ENCODE measurements around the gene IRAK3.
"Not testable (repeated sequence)": the region's sequence is repeated elsewhere in the genome, so short reads cannot be mapped to it uniquely, and the experiment has no call there.

Gene IRAK3

GRCh38 chr12:66169221-66170170 lies 19.5 kb upstream of the IRAK3 start, which contains the start of gene TMBIM4:
Gene TMBIM4, minus strand, starts transcription at chr12:66169996. Its CDS starts 45 bp downstream, at chr12:66169951.
- peak within 1 kb of the TSS; percentile 68 for H3K4me3 ChIP-seq (ENCODE audit: low read depth, low read length)
- peak within 1 kb of the TSS; percentile 90 for H2AFZ ChIP-seq
- no peaks in the 10 kb centered on the region for H3K36me3 ChIP-seq (ENCODE audit: control insufficient read depth, insufficient read depth, low read length)
- H3K9me3 ChIP-seq (ENCODE audit: control insufficient read depth, low read length) = no peaks in the 10 kb centered on the region
- H3K27ac ChIP-seq = peak within 1 kb of the TSS; percentile 91
- peak within 1 kb of the TSS; percentile 82 for H3K4me2 ChIP-seq (ENCODE audit: low read length)
- H3K9ac ChIP-seq = peak within 1 kb of the TSS; percentile 25
- peak; percentile 40 for TF ChIP-seq CTCF (IDR thresholded peaks at IDR 0.05)
- H3K79me2 ChIP-seq = peaks cover 14% of the 10 kb centered on the region
- no peaks in the 10 kb centered on the region for H3K4me1 ChIP-seq
- no peaks in the 10 kb centered on the region for H3K27me3 ChIP-seq (ENCODE audit: control insufficient read depth, insufficient read depth, low read length)

DNA sequence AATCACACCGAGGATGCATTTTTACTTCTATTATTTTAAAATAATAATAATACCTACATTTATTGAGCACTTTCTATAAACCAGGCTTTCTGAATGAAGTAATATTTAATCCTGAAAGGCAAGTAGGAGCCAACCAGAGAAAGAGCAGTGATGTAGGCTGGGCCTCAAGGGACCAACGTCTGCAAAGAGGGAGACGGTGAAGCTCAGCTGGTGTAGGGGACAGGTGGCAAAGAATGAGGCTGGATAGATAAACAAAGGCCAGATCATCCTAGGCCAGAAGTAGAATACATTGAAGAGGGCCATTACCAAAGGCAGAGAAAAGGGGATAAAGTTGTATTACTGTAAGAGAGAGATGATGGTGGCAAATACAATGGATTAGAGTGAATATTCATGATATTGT lies 18.4 kb upstream of the IRAK3 start:
- TF ChIP-seq CTCF (IDR thresholded peaks at IDR 0.05) = no peak
- Histone ChIP-seq H2AFZ (peak overlapping the region; percentile 90), H3K4me2 (ENCODE audit: low read length) (no peak overlapping the region), H3K27ac (no peak overlapping the region), H3K4me1 (no peaks in the 10 kb centered on the region), H3K27me3 (ENCODE audit: control insufficient read depth, insufficient read depth, low read length) (no peaks in the 10 kb centered on the region), H3K4me3 (ENCODE audit: low read depth, low read length) (no peak overlapping the region), H3K79me2 (peaks cover 7% of the 10 kb centered on the region), H3K36me3 (ENCODE audit: control insufficient read depth, insufficient read depth, low read length) (no peaks in the 10 kb centered on the region), H3K9me3 (ENCODE audit: control insufficient read depth, low read length) (no peaks in the 10 kb centered on the region), H3K9ac (no peak overlapping the region)

- not testable (repeated sequence) for H3K9ac ChIP-seq; H3K4me2 ChIP-seq (ENCODE audit: low read length)
These were observed 14.4 kb upstream of the IRAK3 start for GRCh38 chr12:66174391-66175325.

GRCh38 chr12:66176105-66176900 lies 12.7 kb upstream of the IRAK3 start:
- no peak overlapping the region for H3K27ac ChIP-seq

More at GRCh38 chr12:66174391-66175325, 14.4 kb upstream of the IRAK3 start:
- H3K79me2 ChIP-seq; H3K27ac ChIP-seq; H3K27me3 ChIP-seq (ENCODE audit: control insufficient read depth, insufficient read depth, low read length); H3K4me1 ChIP-seq; H2AFZ ChIP-seq; H3K4me3 ChIP-seq (ENCODE audit: low read depth, low read length); H3K36me3 ChIP-seq (ENCODE audit: control insufficient read depth, insufficient read depth, low read length); H3K9me3 ChIP-seq (ENCODE audit: control insufficient read depth, low read length): not testable (repeated sequence)

More at GRCh38 chr12:66176105-66176900, 12.7 kb upstream of the IRAK3 start:
- Histone ChIP-seq H3K4me2 (ENCODE audit: low read length) (no peak overlapping the region), H3K79me2 (no peaks in the 10 kb centered on the region), H3K9me3 (ENCODE audit: control insufficient read depth, low read length) (no peaks in the 10 kb centered on the region), H3K36me3 (ENCODE audit: control insufficient read depth, insufficient read depth, low read length) (no peaks in the 10 kb centered on the region), H3K27me3 (ENCODE audit: control insufficient read depth, insufficient read depth, low read length) (no peaks in the 10 kb centered on the region), H3K4me3 (ENCODE audit: low read depth, low read length) (no peak overlapping the region), H3K4me1 (no peaks in the 10 kb centered on the region), H2AFZ (no peak overlapping the region), H3K9ac (no peak overlapping the region)
- TF ChIP-seq CTCF (IDR thresholded peaks at IDR 0.05) = no peak
